ENCODE data around the gene FUT7. TPM values are rescaled to one million over a fixed set of nuclear protein-coding genes. Genes with fewer than 3 reads are reported as not detected.

The FUT7 gene
- total and polyA plus RNA-seq, 2 donors (not counting 1 experiment from before 2014, with no cell fraction given): not detected

DNA sequence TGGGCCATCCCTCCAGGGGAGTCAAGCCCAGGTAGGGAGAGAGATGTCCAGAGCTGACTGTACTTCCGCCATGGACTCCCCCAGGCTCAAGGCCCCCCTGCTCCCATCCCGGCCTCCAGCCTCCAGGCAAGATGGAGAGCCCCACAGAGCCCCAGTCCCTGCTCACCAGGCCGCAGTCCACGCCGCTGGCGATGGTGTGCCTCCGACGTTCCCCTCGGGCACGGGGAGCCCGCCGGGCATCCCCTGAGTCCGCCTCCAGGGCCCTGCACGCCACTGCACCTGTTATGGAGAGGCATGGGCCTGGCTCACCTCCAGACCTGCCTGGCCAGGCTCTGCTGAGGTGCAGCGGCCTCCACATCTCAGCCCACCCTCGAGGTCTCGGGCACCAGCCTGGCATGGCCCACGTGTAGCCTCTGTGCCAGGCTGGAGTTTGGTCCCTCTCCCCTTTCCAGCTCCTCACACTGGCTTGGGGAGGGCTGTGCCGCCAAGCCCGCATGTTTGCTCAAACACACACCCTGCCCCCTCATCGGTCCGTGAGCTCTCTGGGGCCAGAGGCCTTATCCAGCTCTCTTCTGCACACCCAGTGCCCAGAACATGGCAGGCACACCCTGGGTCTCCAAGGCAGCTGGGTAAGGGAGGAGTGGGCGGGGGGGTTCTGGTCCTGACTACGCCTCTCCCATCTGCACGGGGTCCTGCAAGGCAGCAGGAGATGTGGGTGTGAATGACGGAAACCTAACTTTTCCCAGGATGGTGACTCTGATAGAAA is 34.4 kb upstream of the FUT7 start:
- peaks cover 10% of the 10 kb centered on the region for H3K4me1 ChIP-seq (ENCODE audit: control insufficient read depth, extremely low read depth, insufficient read depth, low read length)
- no peak for DNase-seq (ENCODE audit: low read depth in 2 of 2)
- H4K20me1 ChIP-seq (ENCODE audit: control insufficient read depth, extremely low read depth, insufficient read depth, low read length): no peaks in the 10 kb centered on the region
- H3K4me2 ChIP-seq (ENCODE audit: extremely low read depth, insufficient read depth, low read length): no peak overlapping the region
- H3K27ac ChIP-seq (ENCODE audit: insufficient read depth, low read length): no peak overlapping the region
- no peaks in the 10 kb centered on the region for H3K36me3 ChIP-seq (ENCODE audit: control insufficient read depth, insufficient read depth, low read length)
- TF ChIP-seq, protein P1, sequence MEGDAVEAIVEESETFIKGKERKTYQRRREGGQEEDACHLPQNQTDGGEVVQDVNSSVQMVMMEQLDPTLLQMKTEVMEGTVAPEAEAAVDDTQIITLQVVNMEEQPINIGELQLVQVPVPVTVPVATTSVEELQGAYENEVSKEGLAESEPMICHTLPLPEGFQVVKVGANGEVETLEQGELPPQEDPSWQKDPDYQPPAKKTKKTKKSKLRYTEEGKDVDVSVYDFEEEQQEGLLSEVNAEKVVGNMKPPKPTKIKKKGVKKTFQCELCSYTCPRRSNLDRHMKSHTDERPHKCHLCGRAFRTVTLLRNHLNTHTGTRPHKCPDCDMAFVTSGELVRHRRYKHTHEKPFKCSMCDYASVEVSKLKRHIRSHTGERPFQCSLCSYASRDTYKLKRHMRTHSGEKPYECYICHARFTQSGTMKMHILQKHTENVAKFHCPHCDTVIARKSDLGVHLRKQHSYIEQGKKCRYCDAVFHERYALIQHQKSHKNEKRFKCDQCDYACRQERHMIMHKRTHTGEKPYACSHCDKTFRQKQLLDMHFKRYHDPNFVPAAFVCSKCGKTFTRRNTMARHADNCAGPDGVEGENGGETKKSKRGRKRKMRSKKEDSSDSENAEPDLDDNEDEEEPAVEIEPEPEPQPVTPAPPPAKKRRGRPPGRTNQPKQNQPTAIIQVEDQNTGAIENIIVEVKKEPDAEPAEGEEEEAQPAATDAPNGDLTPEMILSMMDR (conservative IDR thresholded peaks at IDR 0.05 in 1 of 2, IDR thresholded peaks at IDR 0.05 in 1 of 2; ENCODE audit: low read depth in 1 of 2, low read length in 2 of 2): no peak
- no peak for TF ChIP-seq EZH2 (IDR thresholded peaks at IDR 0.05; ENCODE audit: low read length, missing control alignments)
- no peaks in the 10 kb centered on the region for H3K27me3 ChIP-seq (ENCODE audit: control insufficient read depth, insufficient read depth, low read length)
- H3K9ac ChIP-seq (ENCODE audit: insufficient read depth, low read length): no peak overlapping the region
- H3K9me3 ChIP-seq (ENCODE audit: control insufficient read depth, insufficient read depth, low read depth, low read length): no peaks in the 10 kb centered on the region
- H3K79me2 ChIP-seq (ENCODE audit: control insufficient read depth, insufficient read depth, low read length): no peaks in the 10 kb centered on the region
- no peak overlapping the region for H2AFZ ChIP-seq (ENCODE audit: low read length)
- no peak overlapping the region for H3K4me3 ChIP-seq (replicated peaks in 1 of 4; ENCODE audit: control extremely low read depth in 1 of 4, insufficient read depth in 1 of 4, low read depth in 3 of 4, low read length in 4 of 4)

DNA sequence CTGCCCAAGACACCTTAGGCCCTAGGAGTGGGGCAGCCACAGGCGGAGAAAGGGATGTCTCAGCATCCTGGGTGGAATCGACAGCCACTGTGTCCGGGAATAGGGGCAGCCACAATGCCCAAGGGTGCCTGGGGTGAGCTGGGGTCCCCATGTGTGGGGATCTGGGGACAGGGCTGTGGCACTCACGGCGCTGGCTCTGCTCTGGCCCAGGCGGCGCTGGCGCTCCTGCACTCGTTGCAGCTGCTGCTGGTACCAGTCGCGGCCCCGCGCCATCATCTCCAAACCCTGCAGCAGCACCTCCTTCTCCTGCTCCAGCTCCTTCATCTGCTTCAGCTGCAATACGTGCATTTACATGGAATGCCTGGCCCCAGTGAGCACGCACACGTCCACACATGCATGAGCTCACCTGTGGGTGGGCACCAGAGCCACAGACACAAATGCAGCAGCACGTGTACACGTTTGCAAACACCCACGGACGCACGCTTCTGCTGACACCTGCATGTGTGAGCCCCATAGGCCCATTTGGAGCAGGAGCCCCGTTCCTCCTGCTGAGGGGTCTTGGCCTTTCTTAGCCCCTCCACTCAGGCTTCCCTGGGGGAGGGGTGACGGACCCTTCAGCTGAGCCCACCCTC is 33.6 kb upstream of the FUT7 start:
- no peak overlapping the region for H3K27ac ChIP-seq (ENCODE audit: insufficient read depth, low read length)
- no peak for DNase-seq (ENCODE audit: low read depth in 2 of 2)
- no peaks in the 10 kb centered on the region for H3K36me3 ChIP-seq (ENCODE audit: control insufficient read depth, insufficient read depth, low read length)
- H3K4me1 ChIP-seq (ENCODE audit: control insufficient read depth, extremely low read depth, insufficient read depth, low read length): peaks cover 5% of the 10 kb centered on the region
- no peaks in the 10 kb centered on the region for H3K27me3 ChIP-seq (ENCODE audit: control insufficient read depth, insufficient read depth, low read length)
- no peaks in the 10 kb centered on the region for H3K79me2 ChIP-seq (ENCODE audit: control insufficient read depth, insufficient read depth, low read length)
- no peaks in the 10 kb centered on the region for H3K9me3 ChIP-seq (ENCODE audit: control insufficient read depth, insufficient read depth, low read depth, low read length)
- no peak overlapping the region for H3K4me2 ChIP-seq (ENCODE audit: extremely low read depth, insufficient read depth, low read length)
- TF ChIP-seq EZH2 (IDR thresholded peaks at IDR 0.05; ENCODE audit: low read length, missing control alignments): no peak
- TF ChIP-seq, protein P1 (conservative IDR thresholded peaks at IDR 0.05 in 1 of 2, IDR thresholded peaks at IDR 0.05 in 1 of 2; ENCODE audit: low read depth in 1 of 2, low read length in 2 of 2): no peak
- no peak overlapping the region for H3K9ac ChIP-seq (ENCODE audit: insufficient read depth, low read length)
- no peak overlapping the region for H3K4me3 ChIP-seq (replicated peaks in 1 of 4; ENCODE audit: control extremely low read depth in 1 of 4, insufficient read depth in 1 of 4, low read depth in 3 of 4, low read length in 4 of 4)
- H2AFZ ChIP-seq (ENCODE audit: low read length): no peak overlapping the region
- no peaks in the 10 kb centered on the region for H4K20me1 ChIP-seq (ENCODE audit: control insufficient read depth, extremely low read depth, insufficient read depth, low read length)

DNA sequence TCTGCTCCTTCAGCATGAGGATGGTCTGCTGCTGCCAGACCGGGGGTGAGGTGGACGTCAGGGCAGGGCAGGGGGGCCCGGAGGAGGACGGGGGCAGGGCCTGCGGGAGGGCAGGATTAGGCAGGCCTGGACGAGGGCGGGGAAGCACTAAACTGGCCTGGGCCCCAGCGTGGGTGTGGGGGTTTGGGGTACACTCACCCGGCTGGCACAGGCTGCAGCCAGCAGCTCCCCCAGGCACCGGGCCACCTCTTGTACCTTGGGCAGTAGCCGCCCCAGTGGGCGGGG is 32.9 kb upstream of the FUT7 start:
- H3K4me2 ChIP-seq (ENCODE audit: extremely low read depth, insufficient read depth, low read length): no peak overlapping the region
- TF ChIP-seq EZH2 (IDR thresholded peaks at IDR 0.05; ENCODE audit: low read length, missing control alignments): no peak
- TF ChIP-seq, protein P1 (conservative IDR thresholded peaks at IDR 0.05 in 1 of 2, IDR thresholded peaks at IDR 0.05 in 1 of 2; ENCODE audit: low read depth in 1 of 2, low read length in 2 of 2): no peak
- H3K4me3 ChIP-seq (replicated peaks in 1 of 4; ENCODE audit: control extremely low read depth in 1 of 4, insufficient read depth in 1 of 4, low read depth in 3 of 4, low read length in 4 of 4): no peak overlapping the region
- no peak overlapping the region for H2AFZ ChIP-seq (ENCODE audit: low read length)
- no peaks in the 10 kb centered on the region for H3K79me2 ChIP-seq (ENCODE audit: control insufficient read depth, insufficient read depth, low read length)
- no peaks in the 10 kb centered on the region for H3K9me3 ChIP-seq (ENCODE audit: control insufficient read depth, insufficient read depth, low read depth, low read length)
- H3K27ac ChIP-seq (ENCODE audit: insufficient read depth, low read length): no peak overlapping the region
- no peak overlapping the region for H3K9ac ChIP-seq (ENCODE audit: insufficient read depth, low read length)
- H4K20me1 ChIP-seq (ENCODE audit: control insufficient read depth, extremely low read depth, insufficient read depth, low read length): no peaks in the 10 kb centered on the region
- H3K27me3 ChIP-seq (ENCODE audit: control insufficient read depth, insufficient read depth, low read length): no peaks in the 10 kb centered on the region
- no peak for DNase-seq (ENCODE audit: low read depth in 2 of 2)
- peaks cover 5% of the 10 kb centered on the region for H3K4me1 ChIP-seq (ENCODE audit: control insufficient read depth, extremely low read depth, insufficient read depth, low read length)
- H3K36me3 ChIP-seq (ENCODE audit: control insufficient read depth, insufficient read depth, low read length): no peaks in the 10 kb centered on the region
